HEK293 (cell line): ENCODE data around the gene HS3ST5.

Source experiments
- CTCF ChIA-PET: fragments of 350-600 bp; formaldehyde crosslinking; extraction: SDS; loops from one replicate; lab custom pipeline; 2021; ENCODE audit warnings: antibody characterized with exemption; lab: Yijun Ruan, JAX
- POLR2A ChIA-PET: fragments of 300-600 bp; formaldehyde crosslinking; extraction: SDS; loops from one replicate; lab custom pipeline; 2020; ENCODE audit warnings: antibody characterized with exemption, inconsistent platforms; lab: Yijun Ruan, JAX
- H3K27ac ChIP-seq: fragments of 200-500 bp; sonication (Bioruptor generic); 2 replicates; pipeline ENCODE4 v1.5.1; 2014; ENCODE audit warnings: low read depth, low read length, control low read depth, inconsistent platforms; ENCODE audit errors: extremely low read depth
- H3K36me3 ChIP-seq, 2 experiments: fragments of 200-500 bp in 1 of 2; sonication (Bioruptor generic) in 1 of 2; 1 replicate in 1 of 2; 2 replicates in 1 of 2; pipeline ENCODE4 v1.5.1; 2014 to 2017; ENCODE audit warnings: inconsistent platforms in 2 of 2, low read length in 2 of 2; ENCODE audit not compliant: control insufficient read depth in 2 of 2, insufficient read depth in 1 of 2
- H3K4me1 ChIP-seq: fragments of 200-500 bp; sonication (Bioruptor generic); 2 replicates; pipeline ENCODE4 v1.5.1; 2014; ENCODE audit warnings: mild to moderate bottlenecking, low read length, inconsistent platforms; ENCODE audit not compliant: control insufficient read depth, insufficient read depth
- H3K4me3 ChIP-seq: 2 replicates; pipeline ENCODE4 v1.5.1; 2011; ENCODE audit warnings: low read depth, mild to moderate bottlenecking, control low read depth, low read length, moderate library complexity
- H3K9me3 ChIP-seq: fragments of 200-500 bp; sonication (Bioruptor generic); 2 replicates; pipeline ENCODE4 v1.5.1; 2014; ENCODE audit warnings: low read depth, low read length, inconsistent platforms; ENCODE audit not compliant: control insufficient read depth, insufficient read depth
- BCL11A ChIP-seq: fragments of 450-650 bp; formaldehyde crosslinking; IDR thresholded peaks from 2 replicates; pipeline ENCODE4 v1.5.1; 2016; ENCODE audit warnings: low read depth, missing biosample characterization, missing genetic modification characterization
- HIC1 ChIP-seq: fragments of 450-650 bp; formaldehyde crosslinking; IDR thresholded peaks from 2 replicates; pipeline ENCODE4 v1.5.1; 2016; ENCODE audit warnings: missing biosample characterization, missing genetic modification characterization
- KLF1 ChIP-seq: fragments of 450-650 bp; formaldehyde crosslinking; IDR thresholded peaks from 2 replicates; pipeline ENCODE4 v1.5.1; 2016; ENCODE audit warnings: missing biosample characterization, missing genetic modification characterization
- PRDM1 ChIP-seq: fragments of 450-650 bp; formaldehyde crosslinking; IDR thresholded peaks from 2 replicates; pipeline ENCODE4; 2016; ENCODE audit warnings: missing biosample characterization, missing genetic modification characterization
- PRDM2 ChIP-seq: fragments of 450-650 bp; formaldehyde crosslinking; IDR thresholded peaks from 2 replicates; pipeline ENCODE4 v1.5.1; 2016; ENCODE audit warnings: missing biosample characterization, missing genetic modification characterization, borderline replicate concordance
- SCRT2 ChIP-seq: fragments of 450-650 bp; formaldehyde crosslinking; IDR thresholded peaks from 2 replicates; pipeline ENCODE4 v1.5.1; 2016; ENCODE audit warnings: missing biosample characterization, missing genetic modification characterization
- SP2 ChIP-seq: fragments of 450-650 bp; formaldehyde crosslinking; IDR thresholded peaks from 2 replicates; pipeline ENCODE4 v1.5.1; 2016; ENCODE audit warnings: missing biosample characterization, missing genetic modification characterization
- TCF7L2 ChIP-seq: IDR thresholded peaks from 2 replicates; pipeline ENCODE4 v1.6.1; 2011; ENCODE audit warnings: low read depth, mild to moderate bottlenecking, inconsistent platforms, low read length, moderate library complexity, borderline replicate concordance
- WT1 ChIP-seq: fragments of 450-650 bp; formaldehyde crosslinking; IDR thresholded peaks from 2 replicates; pipeline ENCODE4 v1.5.1; 2016; ENCODE audit warnings: missing biosample characterization, missing genetic modification characterization
- ZBTB26 ChIP-seq: fragments of 450-650 bp; formaldehyde crosslinking; optimal IDR thresholded peaks from 2 replicates; pipeline ENCODE3; 2016; ENCODE audit warnings: missing biosample characterization, mild to moderate bottlenecking, missing genetic modification characterization
- ZBTB48 ChIP-seq: fragments of 450-650 bp; formaldehyde crosslinking; IDR thresholded peaks from 2 replicates; pipeline ENCODE4 v1.5.1; 2016; ENCODE audit warnings: missing biosample characterization, missing genetic modification characterization
- ZBTB49 ChIP-seq: fragments of 450-650 bp; formaldehyde crosslinking; IDR thresholded peaks from 2 replicates; pipeline ENCODE4 v1.5.1; 2016; ENCODE audit warnings: missing biosample characterization, missing genetic modification characterization, low read depth
- ZNF10 ChIP-seq: fragments of 450-650 bp; formaldehyde crosslinking; IDR thresholded peaks from 2 replicates; pipeline ENCODE4 v1.5.1; 2017; ENCODE audit warnings: missing biosample characterization, missing genetic modification characterization
- ZNF174 ChIP-seq: fragments of 450-650 bp; formaldehyde crosslinking; IDR thresholded peaks from 2 replicates; pipeline ENCODE4 v1.5.0; 2017; ENCODE audit warnings: missing biosample characterization, mild to moderate bottlenecking, missing genetic modification characterization
- ZNF223 ChIP-seq: fragments of 450-650 bp; formaldehyde crosslinking; IDR thresholded peaks from 2 replicates; pipeline ENCODE4 v1.5.1; 2016; ENCODE audit warnings: missing biosample characterization, missing genetic modification characterization
- ZNF248 ChIP-seq: fragments of 450-650 bp; formaldehyde crosslinking; IDR thresholded peaks from 2 replicates; pipeline ENCODE4 v1.5.1; 2017; ENCODE audit warnings: missing biosample characterization, missing genetic modification characterization
- ZNF354C ChIP-seq: fragments of 450-650 bp; formaldehyde crosslinking; IDR thresholded peaks from 2 replicates; pipeline ENCODE4 v1.5.1; 2016; ENCODE audit warnings: missing biosample characterization, missing genetic modification characterization, low read depth, borderline replicate concordance
- ZNF548 ChIP-seq: fragments of 450-650 bp; formaldehyde crosslinking; IDR thresholded peaks from 2 replicates; pipeline ENCODE4 v1.5.1; 2016; ENCODE audit warnings: missing biosample characterization, missing genetic modification characterization
- ZNF623 ChIP-seq: fragments of 450-650 bp; formaldehyde crosslinking; IDR thresholded peaks from 2 replicates; pipeline ENCODE4 v1.5.1; 2016; ENCODE audit warnings: missing biosample characterization, missing genetic modification characterization
- ZNF768 ChIP-seq: fragments of 450-650 bp; formaldehyde crosslinking; IDR thresholded peaks from 2 replicates; pipeline ENCODE4 v1.5.1; 2018; ENCODE audit warnings: missing biosample characterization, mild to moderate bottlenecking, missing genetic modification characterization
- ZNF776 ChIP-seq: fragments of 450-650 bp; formaldehyde crosslinking; IDR thresholded peaks from 2 replicates; pipeline ENCODE4 v1.5.0; 2017; ENCODE audit warnings: missing biosample characterization, missing genetic modification characterization, borderline replicate concordance
- ZNF777 ChIP-seq: fragments of 450-650 bp; formaldehyde crosslinking; IDR thresholded peaks from 2 replicates; pipeline ENCODE4 v1.5.1; 2017; ENCODE audit warnings: missing biosample characterization, missing genetic modification characterization, borderline replicate concordance
- ZXDB ChIP-seq: fragments of 450-650 bp; formaldehyde crosslinking; IDR thresholded peaks from 2 replicates; pipeline ENCODE4 v1.5.1; 2016; ENCODE audit warnings: missing biosample characterization, missing genetic modification characterization

HS3ST5 gene

GRCh38 chr6:114361036-114361435 lies 18.2 kb upstream of the HS3ST5 start (continued):
- TF ChIP-seq ZBTB26 (no peak), WT1 (tag by site-specific recombination) (no peak), ZBTB49 (tag by site-specific recombination) (no peak), BCL11A (no peak), ZNF354C (tag by site-specific recombination) (no peak), ZNF777 (tag by site-specific recombination) (no peak)

GRCh38 chr6:114355300-114355699 lies 12.5 kb upstream of the HS3ST5 start:
- Histone ChIP-seq H3K4me3 (no peak overlapping the region), H3K36me3 (no peaks in the 10 kb centered on the region)
- POLR2A ChIA-PET, result no interaction called here
- TF ChIP-seq ZNF223 (tag by site-specific recombination) (no peak), ZBTB48 (tag by site-specific recombination) (no peak), PRDM2 (tag by site-specific recombination) (no peak), SP2 (tag by site-specific recombination) (no peak), SCRT2 (tag by site-specific recombination) (no peak), BCL11A (no peak)
- TF ChIP-seq, all 188 proteins: peak for 0
- Histone ChIP-seq H3K4me1 (no peaks in the 10 kb centered on the region), H3K9me3 (no peaks in the 10 kb centered on the region), H3K27ac (no peak overlapping the region)
- CTCF ChIA-PET, result interaction anchor here (1.0 kb wide), 1 partner anchor 12 kb away, joined by 3 read pairs; the partner anchor contains the start of gene HS3ST5

GRCh38 chr6:114354482-114354881 lies 11.7 kb upstream of the HS3ST5 start:
- ChIA-PET CTCF (interaction anchor here (0.6 to 1.2 kb wide), 4 partner anchors 10 to 1523 kb away, joined by 3 to 8 read pairs (median 4); partner anchors contain the start of gene HS3ST5), POLR2A (no interaction called here)
- H3K36me3 ChIP-seq, result no peaks in the 10 kb centered on the region
- TF ChIP-seq ZNF623 (tag by site-specific recombination) (no peak), ZNF548 (tag by site-specific recombination) (no peak), ZNF174 (no peak), ZNF768 (tag by site-specific recombination) (no peak), ZNF248 (tag by site-specific recombination) (no peak), PRDM1 (no peak), HIC1 (tag by site-specific recombination) (no peak), TCF7L2 (no peak), KLF1 (tag by site-specific recombination) (no peak), ZXDB (tag by site-specific recombination) (no peak), ZNF776 (tag by site-specific recombination) (no peak), ZNF10 (no peak)

More at GRCh38 chr6:114354482-114354881, 11.7 kb upstream of the HS3ST5 start:
- H3K4me3 ChIP-seq, result no peak overlapping the region
- H3K4me1 ChIP-seq, result no peaks in the 10 kb centered on the region
- no peak overlapping the region for H3K27ac ChIP-seq
- H3K9me3 ChIP-seq, result no peaks in the 10 kb centered on the region
